Measurements from ENCODE around the gene LAMC2. TPM values are rescaled to one million over a fixed set of nuclear protein-coding genes. Genes with fewer than 3 reads are reported as not detected.

The LAMC2 gene
- total RNA-seq, 2 donors from 2014 or later: 9.3 to 11.6 TPM

- no peaks in the 10 kb centered on the region for H3K4me1 ChIP-seq (replicated peaks)
- H3K27ac ChIP-seq: no peak overlapping the region
- no peak overlapping the region for H3K4me3 ChIP-seq
- DNase-seq (ENCODE audit: low spot score): no peak
- WGBS: 76% methylated on average over 1 of the region's 1 CpG
- intact Hi-C loops (cut with DNase I): no loop called here
- H3K36me3 ChIP-seq: no peaks in the 10 kb centered on the region
- no peaks in the 10 kb centered on the region for H3K27me3 ChIP-seq (replicated peaks; ENCODE audit: insufficient read depth)
- TF ChIP-seq POLR2AphosphoS5 (IDR thresholded peaks at IDR 0.05) (no peak), CTCF (IDR thresholded peaks at IDR 0.05) (no peak), POLR2A (IDR thresholded peaks at IDR 0.05) (no peak)
- H3K9me3 ChIP-seq: no peaks in the 10 kb centered on the region
Measured at GRCh38 chr1:183194527-183195141, 8.6 kb downstream of the LAMC2 start.

GRCh38 chr1:183195142-183195574, 9.1 kb downstream of the LAMC2 start:
- no peaks in the 10 kb centered on the region for H3K4me1 ChIP-seq (replicated peaks)
- no peak overlapping the region for H3K27ac ChIP-seq
- DNase-seq (ENCODE audit: low spot score): no peak
- H3K9me3 ChIP-seq: no peaks in the 10 kb centered on the region
- no peaks in the 10 kb centered on the region for H3K27me3 ChIP-seq (replicated peaks; ENCODE audit: insufficient read depth)
- intact Hi-C loops (cut with DNase I): no loop called here
- no peaks in the 10 kb centered on the region for H3K36me3 ChIP-seq
- no peak for TF ChIP-seq CTCF (IDR thresholded peaks at IDR 0.05)
- no peak for TF ChIP-seq POLR2A (IDR thresholded peaks at IDR 0.05)
- TF ChIP-seq POLR2AphosphoS5 (IDR thresholded peaks at IDR 0.05): no peak
- 73% methylated on average over 3 of the region's 3 CpGs for WGBS
- H3K4me3 ChIP-seq: no peak overlapping the region

- 82% methylated on average over 4 of the region's 4 CpGs for WGBS
- intact Hi-C loops (cut with DNase I): no loop called here
- H3K27ac ChIP-seq: no peak overlapping the region
Measured at GRCh38 chr1:183197762-183198161, 11.7 kb downstream of the LAMC2 start.

GRCh38 chr1:183198463-183198862, 12.4 kb downstream of the LAMC2 start:
- intact Hi-C loops (cut with DNase I): no loop called here
- WGBS: 20% methylated on average over 9 of the region's 9 CpGs
- Histone ChIP-seq H3K9me3 (no peaks in the 10 kb centered on the region), H3K27ac (no peak overlapping the region), H3K27me3 (replicated peaks; ENCODE audit: insufficient read depth) (no peaks in the 10 kb centered on the region), H3K36me3 (no peaks in the 10 kb centered on the region), H3K4me3 (no peak overlapping the region), H3K4me1 (replicated peaks) (no peaks in the 10 kb centered on the region)
- peak; percentile 69 for DNase-seq (ENCODE audit: low spot score)
- TF ChIP-seq CTCF (IDR thresholded peaks at IDR 0.05): no peak
- TF ChIP-seq POLR2AphosphoS5 (IDR thresholded peaks at IDR 0.05): peak; percentile 62

More at GRCh38 chr1:183197762-183198161, 11.7 kb downstream of the LAMC2 start:
- Histone ChIP-seq H3K4me1 (replicated peaks) (no peaks in the 10 kb centered on the region), H3K9me3 (no peaks in the 10 kb centered on the region), H3K4me3 (no peak overlapping the region), H3K36me3 (no peaks in the 10 kb centered on the region), H3K27me3 (replicated peaks; ENCODE audit: insufficient read depth) (no peaks in the 10 kb centered on the region)
- no peak for TF ChIP-seq POLR2A (IDR thresholded peaks at IDR 0.05)
- no peak for TF ChIP-seq CTCF (IDR thresholded peaks at IDR 0.05)
- TF ChIP-seq POLR2AphosphoS5 (IDR thresholded peaks at IDR 0.05): no peak
- DNase-seq (ENCODE audit: low spot score): no peak

- intact Hi-C loops (cut with DNase I): no loop called here
- Histone ChIP-seq H3K4me1 (replicated peaks) (no peaks in the 10 kb centered on the region), H3K27me3 (replicated peaks; ENCODE audit: insufficient read depth) (no peaks in the 10 kb centered on the region), H3K9me3 (no peaks in the 10 kb centered on the region), H3K4me3 (no peak overlapping the region), H3K27ac (no peak overlapping the region), H3K36me3 (no peaks in the 10 kb centered on the region)
- WGBS: 91% methylated on average over 3 of the region's 3 CpGs
- TF ChIP-seq CTCF (IDR thresholded peaks at IDR 0.05) (no peak), POLR2A (IDR thresholded peaks at IDR 0.05) (no peak), POLR2AphosphoS5 (IDR thresholded peaks at IDR 0.05) (no peak)
- DNase-seq (ENCODE audit: low spot score): no peak
Measured at GRCh38 chr1:183199304-183199703, 13.2 kb downstream of the LAMC2 start.

All from prostate gland (tissue), 2 donors.